Urinary bladder (tissue), 4 donors: ENCODE data around the gene XRN2. TPM values are rescaled to one million over a fixed set of nuclear protein-coding genes. Genes with fewer than 3 reads are reported as not detected.

ENCODE experiments used
- DNase-seq: peaks from one replicate; pipeline ENCODE4 v3.0.0-alpha.2; 2015; ENCODE audit errors: extremely low spot score
- H3K27ac ChIP-seq: one replicate; pipeline ENCODE4 v1.5.1; 2013; ENCODE audit warnings: low read depth, mild to moderate bottlenecking, moderate library complexity
- H3K36me3 ChIP-seq: one replicate; pipeline ENCODE4 v1.6.1; 2013; ENCODE audit warnings: mild to moderate bottlenecking, moderate library complexity; ENCODE audit not compliant: insufficient read depth
- H3K4me1 ChIP-seq: one replicate; pipeline ENCODE4 v1.6.1; 2013; ENCODE audit warnings: mild to moderate bottlenecking, moderate library complexity; ENCODE audit not compliant: insufficient read depth
- H3K4me3 ChIP-seq: one replicate; pipeline ENCODE4 v1.5.1; 2013; ENCODE audit warnings: low read depth, low read length
- WGBS: extraction: QIAGEN DNeasy Blood & Tissue Kit; methylation state at CpG from one replicate; pipeline ENCODE4 v1.1.7; 2013; 5-methylcytosine and 5-hydroxymethylcytosine counted together
- polyA plus RNA-seq: library from polyadenylated mRNA; stranded (reverse); fragments of 200-250 nt; gene quantifications from one replicate; pipeline ENCODE4 v1.2.3, GENCODE V29; 2013
- total RNA-seq: library from RNA; depleted of rRNA; stranded (reverse); fragments of >200 nt; gene quantifications from one replicate; pipeline ENCODE4 v1.2.3, GENCODE V29; 2014
- donor health status: healthy with polysubstance abuse.
- donor health status: healthy.

XRN2 gene
- total and polyA plus RNA-seq, 2 donors = 44.2 to 70.2 TPM

DNA sequence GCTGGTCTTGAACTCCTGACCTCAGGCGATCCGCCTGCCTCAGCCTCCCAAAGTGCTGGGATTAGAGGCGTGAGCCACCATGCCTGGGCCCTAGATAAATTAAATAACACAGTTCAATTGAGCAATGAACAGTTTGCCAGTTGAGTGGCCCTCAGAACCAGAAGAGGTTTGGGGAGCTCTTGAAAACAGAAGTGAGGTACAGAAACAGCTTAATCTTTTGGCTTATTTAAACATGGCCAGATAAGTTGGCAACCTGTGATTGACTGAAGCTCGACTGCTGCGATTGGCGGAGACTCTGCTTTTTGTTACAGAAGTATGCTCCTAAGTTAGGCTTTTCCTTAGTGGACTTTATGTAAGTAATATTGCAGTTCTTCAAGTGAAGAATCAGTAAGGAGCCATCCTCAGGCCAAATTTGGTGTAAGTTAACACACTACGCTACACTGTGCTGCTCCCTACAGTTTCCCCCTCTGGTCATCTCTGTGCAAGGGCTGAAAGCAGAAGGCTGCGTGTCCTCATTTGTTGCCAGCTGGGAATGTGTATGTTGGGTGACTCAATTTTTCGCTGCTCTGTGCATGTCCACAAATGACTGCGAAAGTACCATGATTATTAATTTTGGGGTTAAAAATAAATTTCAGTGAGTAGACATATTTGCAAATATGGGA, 9.8 kb downstream of the XRN2 start:
- H3K36me3 ChIP-seq = peaks cover 2% of the 10 kb centered on the region
- no peak overlapping the region for H3K27ac ChIP-seq
- H3K4me1 ChIP-seq = peaks cover 1% of the 10 kb centered on the region
- WGBS = 89% methylated on average over 10 of the region's 10 CpGs
- DNase-seq = no peak
- H3K4me3 ChIP-seq = no peak overlapping the region

DNA sequence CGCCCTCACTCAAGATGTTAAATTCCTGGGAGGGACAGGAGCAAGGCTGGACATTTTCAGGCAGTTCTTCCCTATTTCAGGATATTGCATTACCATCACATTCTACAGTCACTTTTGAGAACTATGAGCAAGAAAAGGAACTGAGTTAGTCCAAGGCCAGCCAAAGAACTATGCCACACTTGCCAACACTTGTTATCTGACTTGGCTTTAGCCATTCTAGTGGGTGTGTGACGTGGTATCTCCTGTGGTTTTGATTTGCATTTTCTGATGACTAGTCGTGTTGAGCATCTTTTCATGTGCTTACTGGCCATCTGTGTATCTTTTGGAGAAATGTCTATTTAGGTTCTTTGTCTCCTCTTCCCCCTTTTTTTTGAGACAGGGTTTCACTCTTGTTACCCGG, 12.0 kb downstream of the XRN2 start:
- Histone ChIP-seq H3K4me1 (no peaks in the 10 kb centered on the region), H3K36me3 (no peaks in the 10 kb centered on the region), H3K27ac (no peak overlapping the region), H3K4me3 (no peak overlapping the region)
- DNase-seq = no peak
- WGBS = 81% methylated on average over 4 of the region's 4 CpGs

- 98% methylated on average over 5 of the region's 5 CpGs for WGBS
- Histone ChIP-seq H3K4me1 (no peaks in the 10 kb centered on the region), H3K4me3 (no peak overlapping the region)
Observed at GRCh38 chr20:21322083-21322710, 19.1 kb downstream of the XRN2 start.

GRCh38 chr20:21322921-21323331, 19.8 kb downstream of the XRN2 start:
- no peak for DNase-seq
- Histone ChIP-seq H3K4me3 (no peak overlapping the region), H3K27ac (no peak overlapping the region), H3K36me3 (no peaks in the 10 kb centered on the region), H3K4me1 (no peaks in the 10 kb centered on the region)
- WGBS = 92% methylated on average over 3 of the region's 3 CpGs

More at GRCh38 chr20:21322083-21322710, 19.1 kb downstream of the XRN2 start:
- no peak for DNase-seq
- Histone ChIP-seq H3K27ac (no peak overlapping the region), H3K36me3 (no peaks in the 10 kb centered on the region)

DNA sequence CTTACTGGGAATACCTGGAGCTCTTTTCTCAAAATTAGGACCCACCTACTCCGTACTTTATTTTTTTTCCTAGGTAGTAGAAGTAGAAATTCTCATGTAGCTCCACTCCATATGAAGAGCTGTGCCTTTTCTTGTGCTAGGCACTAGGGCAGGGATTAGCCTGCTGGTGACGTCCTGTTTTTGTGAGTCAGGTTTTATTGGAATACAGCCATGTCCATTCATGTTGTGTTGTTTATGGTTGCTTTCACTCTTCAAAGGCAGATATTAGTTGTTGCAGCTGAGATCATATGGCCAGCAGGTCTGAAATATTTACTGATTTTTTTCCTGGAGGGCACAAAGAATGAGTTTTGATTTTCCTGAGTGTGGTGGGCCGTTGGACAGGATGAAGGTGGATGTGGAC, 20.5 kb downstream of the XRN2 start:
- Histone ChIP-seq H3K27ac (no peak overlapping the region), H3K4me1 (no peaks in the 10 kb centered on the region), H3K36me3 (no peaks in the 10 kb centered on the region), H3K4me3 (no peak overlapping the region)
- WGBS = 63% methylated on average over 3 of the region's 3 CpGs
- no peak for DNase-seq

DNA sequence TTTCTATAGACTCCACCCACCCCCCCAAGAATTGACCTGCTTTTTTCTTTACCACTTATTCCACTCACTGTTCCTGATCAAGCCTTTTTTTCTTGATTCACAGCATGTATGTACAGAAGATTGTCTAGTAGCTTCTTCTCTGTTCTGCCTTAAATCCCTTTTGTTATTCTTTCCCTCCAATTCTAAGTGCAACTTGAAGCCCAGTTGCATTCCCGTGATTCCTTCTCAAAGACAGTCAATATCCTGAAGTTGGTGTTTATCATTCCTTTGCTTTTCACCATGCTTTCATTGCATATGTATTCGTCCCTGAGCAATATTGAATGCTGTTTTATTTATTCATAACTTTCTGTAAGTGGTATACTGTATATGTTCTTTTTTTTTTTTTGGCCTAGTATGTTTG, 21.0 kb downstream of the XRN2 start:
- no peak for DNase-seq
- H3K4me3 ChIP-seq = no peak overlapping the region
- WGBS = 51% methylated on average over 2 of the region's 2 CpGs
- H3K27ac ChIP-seq = no peak overlapping the region
- H3K4me1 ChIP-seq = no peaks in the 10 kb centered on the region
- H3K36me3 ChIP-seq = no peaks in the 10 kb centered on the region

- no peaks in the 10 kb centered on the region for H3K36me3 ChIP-seq
- H3K4me3 ChIP-seq = no peak overlapping the region
- no peak for DNase-seq
- H3K27ac ChIP-seq = no peak overlapping the region
- 80% methylated on average over 1 of the region's 1 CpG for WGBS
- no peaks in the 10 kb centered on the region for H3K4me1 ChIP-seq
Observed at GRCh38 chr20:21325296-21325695, 22.2 kb downstream of the XRN2 start.

DNA sequence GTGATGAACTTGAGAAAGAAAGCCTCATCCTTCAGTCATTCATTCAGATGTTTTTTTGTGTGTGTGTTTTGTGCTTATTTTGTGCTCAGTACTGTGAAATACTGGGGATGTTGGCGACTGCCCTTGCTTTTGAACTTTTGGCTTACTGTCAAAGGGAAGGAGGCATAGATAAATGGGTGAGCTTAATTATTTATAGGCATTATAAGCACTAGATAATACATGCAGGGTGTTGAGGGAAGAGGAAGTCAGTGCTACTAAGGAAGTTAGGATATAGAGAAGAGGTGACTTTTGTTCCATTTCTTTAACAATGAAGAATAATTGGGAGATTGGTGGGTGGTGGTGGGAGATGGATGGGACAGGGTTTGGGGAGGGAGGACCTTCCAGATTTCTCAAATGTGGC, 23.6 kb downstream of the XRN2 start:
- 65% methylated on average over 1 of the region's 1 CpG for WGBS
- Histone ChIP-seq H3K27ac (no peak overlapping the region), H3K4me3 (no peak overlapping the region), H3K4me1 (no peaks in the 10 kb centered on the region), H3K36me3 (no peaks in the 10 kb centered on the region)
- DNase-seq = no peak

- Histone ChIP-seq H3K27ac (no peak overlapping the region), H3K4me3 (no peak overlapping the region), H3K4me1 (no peaks in the 10 kb centered on the region), H3K36me3 (peaks cover 7% of the 10 kb centered on the region)
- no peak for DNase-seq
- WGBS = 96% methylated on average over 2 of the region's 2 CpGs
Observed at GRCh38 chr20:21336455-21337151, 33.5 kb downstream of the XRN2 start.

DNA sequence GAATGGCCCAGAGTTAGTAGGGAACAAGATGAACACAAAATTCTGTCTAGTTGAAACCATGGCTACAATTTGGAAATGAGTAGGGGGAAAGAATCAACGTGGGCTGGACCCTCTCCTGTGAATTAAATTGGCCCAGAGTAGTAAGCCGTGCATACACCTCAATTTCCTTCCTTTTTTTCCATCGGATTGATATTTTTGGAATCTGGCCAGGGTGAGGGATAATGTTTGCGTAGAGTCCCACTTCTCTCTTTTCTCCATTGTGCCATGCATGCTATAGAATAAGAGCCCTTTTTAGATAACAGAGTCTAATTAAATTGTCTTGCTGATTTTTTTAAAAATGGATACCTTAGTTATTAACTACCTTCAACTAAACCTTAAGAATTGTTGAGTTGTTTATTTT, 35.2 kb downstream of the XRN2 start:
- Histone ChIP-seq H3K36me3 (peaks cover 4% of the 10 kb centered on the region), H3K27ac (no peak overlapping the region), H3K4me1 (no peaks in the 10 kb centered on the region), H3K4me3 (no peak overlapping the region)
- 80% methylated on average over 4 of the region's 4 CpGs for WGBS
- DNase-seq = no peak

DNA sequence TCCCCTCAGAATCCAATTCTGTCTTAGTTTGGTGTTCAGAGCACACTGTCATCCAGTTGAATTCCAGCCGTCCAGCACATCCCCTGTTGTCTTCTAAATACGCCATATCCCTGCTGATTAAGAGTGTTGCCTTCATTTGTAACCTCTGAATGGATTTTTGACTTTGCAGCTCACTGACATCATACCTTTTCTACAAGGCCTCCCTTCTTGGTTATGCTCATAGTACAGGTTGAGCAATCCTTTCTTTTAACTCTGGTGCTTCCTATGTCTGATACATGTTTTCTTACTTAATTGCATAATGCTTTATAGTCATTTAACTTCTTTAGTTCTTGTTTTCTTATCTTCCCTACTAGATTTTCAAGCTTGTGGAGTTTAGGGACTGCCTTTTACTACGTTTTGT, 36.4 kb downstream of the XRN2 start:
- H3K36me3 ChIP-seq = peaks cover 4% of the 10 kb centered on the region
- H3K4me3 ChIP-seq = no peak overlapping the region
- WGBS = 91% methylated on average over 3 of the region's 3 CpGs
- H3K4me1 ChIP-seq = no peaks in the 10 kb centered on the region
- H3K27ac ChIP-seq = no peak overlapping the region
- DNase-seq = no peak

GRCh38 chr20:21340991-21341697, 38.0 kb downstream of the XRN2 start:
- Histone ChIP-seq H3K4me1 (no peaks in the 10 kb centered on the region), H3K4me3 (no peak overlapping the region), H3K27ac (no peak overlapping the region), H3K36me3 (peaks cover 4% of the 10 kb centered on the region)
- 90% methylated on average over 3 of the region's 3 CpGs for WGBS
- DNase-seq = no peak

DNA sequence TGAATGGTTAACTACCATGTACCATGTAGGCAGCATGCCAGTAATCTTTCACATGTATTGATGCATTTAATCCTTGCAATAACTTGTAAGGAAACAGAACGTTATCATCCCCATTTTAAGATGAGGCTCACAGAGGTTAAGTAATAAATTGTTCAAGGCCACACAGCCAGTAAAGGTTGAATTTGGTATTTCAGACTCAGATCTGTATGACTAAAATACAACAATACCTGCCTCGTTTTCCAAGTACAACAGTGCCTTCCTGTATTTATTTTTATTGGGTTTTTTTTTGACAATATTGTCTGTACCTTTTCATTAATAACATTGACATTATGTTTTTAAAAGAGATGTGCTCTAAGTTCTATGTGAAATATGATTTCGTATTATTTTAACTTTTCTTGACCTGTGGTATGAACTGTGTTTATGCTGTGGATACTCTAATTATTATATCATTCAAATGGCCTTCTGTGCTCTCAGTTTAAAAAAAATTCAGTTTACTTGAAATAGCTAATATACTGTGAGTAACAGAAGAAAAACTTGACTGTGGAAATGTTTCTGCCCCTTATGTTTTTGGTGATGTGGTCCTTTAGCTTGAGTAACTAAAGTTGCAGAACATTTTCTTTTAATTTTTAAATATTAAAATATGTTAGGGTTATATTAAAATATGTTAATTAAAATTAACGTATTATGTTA, 39.7 kb downstream of the XRN2 start:
- no peaks in the 10 kb centered on the region for H3K4me1 ChIP-seq
- 72% methylated on average over 4 of the region's 4 CpGs for WGBS
- peaks cover 4% of the 10 kb centered on the region for H3K36me3 ChIP-seq
- DNase-seq = no peak
- no peak overlapping the region for H3K27ac ChIP-seq
- H3K4me3 ChIP-seq = no peak overlapping the region
